GM18511 (cell line): Measurements from ENCODE around the gene CCDC167.
A peak's percentile ranks its signal among the peaks of the same experiment; 100 is the strongest.

ENCODE experiments used
- ATAC-seq: cut with Tn5 transposase; IDR thresholded peaks from one replicate; pipeline ENCODE4 v1.9.1; 2021; ENCODE audit warnings: mild to moderate bottlenecking, moderate library complexity; ENCODE audit not compliant: unreplicated experiment

Gene CCDC167

DNA sequence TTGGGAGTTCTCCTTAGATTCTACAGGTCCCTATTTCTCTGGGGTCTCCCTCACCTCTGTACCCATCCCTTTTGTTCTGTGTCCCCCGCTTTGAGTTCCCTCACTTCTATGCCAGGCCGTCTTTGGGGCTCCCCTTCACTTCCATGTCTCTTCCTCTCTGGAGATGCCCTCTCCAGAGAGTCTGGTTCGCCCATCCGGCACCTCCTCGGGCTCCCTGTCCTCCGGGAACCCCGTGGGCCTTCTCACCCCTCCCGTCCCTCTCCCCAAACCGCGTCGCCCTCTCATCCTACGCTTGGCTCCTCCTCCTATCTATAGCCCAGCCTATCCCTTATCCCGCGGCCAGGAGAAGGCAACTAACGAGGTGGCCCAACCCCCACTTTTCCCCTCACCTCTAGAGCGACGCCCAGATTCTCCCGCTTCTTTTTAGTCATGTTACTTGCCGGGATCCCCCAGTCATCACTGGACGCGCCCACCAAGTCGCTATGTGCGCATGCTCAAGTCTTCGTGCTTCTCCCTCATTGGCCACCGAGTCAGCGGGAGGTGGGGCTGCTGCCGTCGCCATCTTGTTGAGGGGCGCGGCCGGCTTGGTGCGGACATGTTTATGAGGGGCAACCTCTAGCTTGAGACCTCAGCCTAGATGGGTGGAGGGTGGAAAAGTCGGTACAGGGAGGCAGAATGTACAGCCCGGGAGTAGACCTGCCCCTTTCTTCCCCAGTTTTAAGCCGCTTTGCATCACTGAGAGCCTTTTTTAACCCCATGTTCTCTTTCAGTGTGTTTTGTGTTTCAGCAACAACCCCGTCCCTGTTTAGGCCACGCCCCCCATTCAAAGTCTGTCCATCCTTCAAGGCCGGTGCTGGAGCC is at the start of gene CCDC167:
Gene CCDC167 (minus strand): TSS at position 461 of the 861 bp plus-strand sequence. CDS start 30 bp downstream, at position 431.
- peak; percentile 89 for ATAC-seq

DNA sequence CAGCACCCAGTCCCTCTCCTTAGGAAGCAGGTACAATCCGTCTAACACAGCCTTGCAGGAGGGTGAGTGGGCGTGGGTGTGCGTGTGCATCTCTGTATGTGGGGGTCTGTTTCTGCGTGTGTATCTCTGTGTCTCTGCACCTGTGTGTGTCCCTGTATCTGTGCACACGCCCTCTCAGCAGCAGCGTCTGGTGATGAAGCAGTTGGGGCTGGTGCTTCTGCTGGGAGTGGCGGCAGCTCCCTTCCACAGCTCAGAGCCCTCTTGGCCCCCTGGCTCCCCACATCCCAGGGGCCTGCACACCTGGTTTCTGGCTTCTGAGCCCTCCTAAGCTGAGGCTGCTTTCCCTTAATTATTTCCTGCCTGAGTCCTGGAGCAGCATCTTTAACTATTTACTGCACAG is 49.5 kb upstream of the CCDC167 start:
- no peak for ATAC-seq

DNA sequence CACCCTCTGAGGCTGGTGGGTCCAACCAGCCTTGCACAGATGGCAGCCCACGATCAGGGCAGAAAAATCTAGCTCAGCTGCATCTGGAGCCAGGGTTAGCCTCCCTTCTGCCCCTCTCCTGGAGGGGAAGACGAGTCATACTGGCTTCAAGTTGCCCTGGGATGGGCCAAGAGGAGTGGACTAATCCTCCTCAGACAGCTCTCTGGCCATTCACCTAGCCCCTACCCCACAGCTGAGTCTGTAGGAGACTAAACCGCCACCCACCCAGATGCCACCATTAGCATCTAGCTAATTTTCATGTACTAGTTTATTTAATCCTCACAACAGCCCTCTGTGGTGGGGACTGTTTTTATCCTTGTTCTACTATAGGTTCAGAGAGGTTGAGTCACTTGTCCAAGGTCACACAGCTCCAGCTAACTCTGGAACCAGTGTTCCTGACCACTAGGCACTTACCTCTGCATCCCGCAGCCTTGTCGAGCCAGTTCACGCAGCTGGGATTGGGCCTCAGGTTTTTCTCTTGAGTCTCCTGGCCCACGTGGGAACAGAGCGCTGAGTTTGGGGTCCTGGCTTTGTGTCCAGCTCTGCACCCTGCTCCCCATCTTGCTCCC is 48.5 kb upstream of the CCDC167 start:
- ATAC-seq: no peak

DNA sequence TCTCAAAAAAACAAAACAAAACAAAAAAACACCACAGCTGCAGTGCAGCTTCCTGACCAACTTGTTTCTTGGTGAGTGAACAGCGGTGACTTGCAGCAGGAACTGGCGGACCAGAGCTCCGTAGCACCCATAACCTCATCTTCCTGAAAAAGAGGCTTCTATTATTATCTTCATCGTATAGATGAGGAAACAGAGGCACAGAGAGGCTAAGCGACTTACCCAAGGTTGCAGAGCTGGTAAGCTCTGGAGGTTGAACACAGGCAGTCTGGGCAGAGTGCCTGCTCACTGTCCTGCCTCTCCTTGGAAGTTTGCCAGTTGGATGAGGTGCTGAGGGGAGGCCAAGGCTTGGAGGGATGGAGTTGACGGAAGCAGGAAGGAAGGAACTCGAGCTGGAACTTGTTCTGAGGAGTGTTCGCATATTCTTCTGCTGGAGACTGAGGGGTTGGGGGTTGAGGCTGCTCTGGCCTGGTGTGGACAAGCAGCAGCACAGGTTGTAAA is 47.9 kb upstream of the CCDC167 start:
- no peak for ATAC-seq

DNA sequence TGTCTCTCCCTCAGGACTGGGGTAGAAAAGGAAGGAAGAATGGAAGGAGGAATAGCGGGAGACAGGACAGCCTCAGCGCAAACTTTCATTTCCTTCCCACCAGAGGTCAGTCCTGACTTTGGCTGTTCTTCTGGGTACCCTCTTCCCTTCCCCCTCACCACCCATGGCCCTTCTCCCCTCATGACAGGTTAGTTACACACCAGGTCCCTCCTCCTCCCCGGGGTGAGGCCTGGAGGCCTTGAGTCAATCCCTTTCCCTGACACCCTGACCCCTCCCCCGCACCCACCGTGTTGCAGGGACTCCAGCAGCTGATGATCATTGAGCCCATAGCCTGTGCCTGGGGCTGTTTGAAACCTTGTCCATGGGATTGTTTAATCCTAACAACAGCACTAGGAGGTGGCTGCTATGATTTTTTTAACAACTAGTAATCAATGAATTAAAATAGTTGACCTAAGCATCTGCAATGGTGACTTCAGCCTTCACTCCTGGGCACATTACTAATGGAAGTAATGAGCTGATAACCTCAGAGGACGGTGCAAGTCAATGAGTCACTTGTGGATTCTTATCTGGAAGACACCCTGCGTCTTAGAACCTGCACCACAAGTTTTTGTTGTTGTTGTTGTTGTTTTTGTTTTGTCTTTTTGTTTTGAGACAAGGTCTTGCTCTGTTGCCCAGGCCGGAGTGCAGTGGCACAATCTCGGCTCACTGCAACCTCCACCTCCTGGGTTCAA is 46.6 kb upstream of the CCDC167 start:
- no peak for ATAC-seq

DNA sequence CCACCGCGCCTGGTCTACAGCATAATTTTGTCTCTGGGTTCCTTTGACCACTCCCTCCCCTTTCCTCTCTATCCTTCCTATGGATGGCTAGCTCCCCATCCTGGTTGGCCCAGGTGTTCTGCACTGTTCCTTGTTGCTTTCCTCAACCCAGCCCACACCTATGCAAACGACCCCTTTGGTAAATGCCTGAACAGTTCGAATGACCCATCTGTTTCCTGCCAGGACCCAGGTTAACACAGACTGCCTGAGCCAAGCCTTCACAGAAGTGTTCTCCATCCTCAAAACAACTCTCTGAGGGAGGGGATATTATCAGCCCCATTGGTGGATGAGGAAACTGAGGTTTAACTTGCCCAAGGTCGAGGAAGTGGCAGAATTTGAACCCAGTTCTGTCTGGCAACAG is 44.8 kb upstream of the CCDC167 start:
- ATAC-seq: no peak

DNA sequence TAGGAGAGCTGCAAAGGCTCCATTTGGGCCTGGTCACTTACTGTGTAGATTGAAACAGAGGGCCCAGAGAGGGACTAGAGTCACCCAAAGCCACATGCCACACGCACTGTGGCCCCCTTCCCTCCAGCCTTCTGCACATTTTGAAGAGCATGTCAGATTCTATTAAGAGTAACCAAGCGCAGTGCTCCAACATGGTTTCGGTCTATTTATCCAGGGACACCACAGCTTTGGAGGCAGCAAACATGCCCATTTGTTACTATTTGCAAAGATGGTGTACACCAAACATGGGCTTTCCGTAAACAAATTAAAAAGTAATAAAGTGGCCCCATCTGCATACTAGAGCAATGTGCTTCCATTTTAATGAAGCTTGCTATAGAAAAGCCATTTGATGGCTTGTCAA is 43.7 kb upstream of the CCDC167 start:
- ATAC-seq: no peak

DNA sequence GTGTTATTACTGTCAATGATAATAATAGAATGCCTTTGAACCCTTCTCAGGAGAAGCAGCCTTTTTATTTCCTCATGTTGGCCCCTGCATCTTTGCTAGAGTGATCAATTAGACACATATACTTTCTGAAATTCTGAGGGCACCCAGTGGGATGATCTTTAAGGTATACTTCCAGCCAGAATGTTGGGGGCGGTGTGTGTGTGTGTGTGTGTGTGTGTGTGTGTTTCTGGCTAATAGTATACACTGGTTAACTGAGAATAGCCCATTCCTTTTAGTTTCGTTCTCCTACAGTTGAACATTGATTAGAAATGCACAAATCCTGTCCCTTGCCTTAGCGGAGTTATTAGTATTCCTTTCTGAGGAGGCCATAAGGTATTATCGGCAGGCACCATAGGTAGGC is 41.7 kb upstream of the CCDC167 start:
- no peak for ATAC-seq

DNA sequence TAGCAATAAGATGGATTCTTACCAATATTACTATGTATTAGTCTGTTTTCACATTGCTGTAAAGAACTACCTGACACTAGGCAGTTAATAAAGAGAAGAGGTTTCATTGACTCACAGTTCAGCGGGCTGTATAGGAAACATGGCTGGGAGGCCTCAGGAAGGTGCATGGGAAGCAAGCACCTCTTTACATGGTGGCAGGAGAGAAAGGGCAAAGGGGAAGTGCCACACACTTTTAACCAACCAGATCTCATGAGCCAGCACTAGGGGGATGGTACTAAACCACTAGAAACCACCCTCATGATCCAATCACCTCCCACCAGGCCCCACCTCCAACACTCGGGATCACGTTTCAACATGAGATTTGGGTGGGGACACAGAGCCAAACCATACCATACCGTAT is 40.7 kb upstream of the CCDC167 start:
- ATAC-seq: no peak

DNA sequence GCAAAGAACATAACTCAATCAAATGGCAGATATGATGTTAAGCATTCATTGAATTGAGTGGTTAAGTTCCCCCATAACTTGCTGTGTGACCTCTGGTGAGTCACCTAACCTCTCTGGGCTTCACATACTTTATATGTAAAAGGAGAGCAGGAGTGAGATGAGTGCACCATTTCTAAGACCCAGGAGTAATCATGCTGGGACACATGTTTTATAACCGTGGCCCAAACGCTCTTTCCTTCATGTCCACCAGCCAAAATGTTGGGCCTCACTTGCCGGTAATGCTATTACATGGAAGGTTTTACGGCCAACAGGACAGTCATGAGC is 40.3 kb upstream of the CCDC167 start:
- ATAC-seq: no peak

DNA sequence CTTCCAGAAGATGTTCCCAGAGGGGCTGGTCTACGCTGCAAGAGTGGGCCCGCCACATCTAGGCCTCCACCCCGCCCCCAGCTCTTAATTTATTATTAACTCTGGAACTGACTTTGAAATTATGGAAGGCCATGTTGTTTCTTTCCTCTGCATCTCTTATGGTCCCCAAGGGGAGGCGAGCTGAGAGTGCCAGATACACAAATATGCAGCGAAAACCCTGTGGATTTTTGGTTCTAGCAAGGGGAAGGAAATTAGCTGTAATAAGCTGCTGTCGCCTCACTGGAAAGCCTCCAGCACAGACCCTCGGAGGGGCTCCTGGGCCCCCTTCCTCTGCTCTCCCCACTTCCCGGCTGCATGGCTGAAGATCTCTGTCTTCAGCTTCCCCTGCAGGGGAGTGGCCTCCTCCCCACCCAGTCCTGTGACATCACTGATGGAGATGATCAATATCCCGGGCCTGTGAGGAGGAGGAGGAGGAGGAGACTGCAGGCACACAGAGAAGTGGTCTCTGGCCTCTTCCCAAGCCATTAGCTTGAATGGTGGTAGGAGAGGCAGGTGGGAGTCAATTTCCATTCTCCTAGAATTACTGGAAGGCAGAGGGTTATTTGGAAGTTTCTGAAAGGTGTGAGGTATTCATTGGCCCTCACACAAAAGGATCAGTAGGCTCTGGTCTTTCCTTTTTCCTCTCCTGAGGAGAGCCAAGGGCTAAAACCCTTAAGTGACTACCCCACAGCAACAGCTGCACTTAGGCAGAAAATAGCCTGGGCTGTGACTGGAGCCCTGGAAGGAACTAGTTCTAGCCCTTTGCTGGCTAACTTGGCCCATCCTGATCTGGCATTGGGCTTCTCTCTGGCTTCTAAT is 39.7 kb upstream of the CCDC167 start:
- ATAC-seq: no peak

DNA sequence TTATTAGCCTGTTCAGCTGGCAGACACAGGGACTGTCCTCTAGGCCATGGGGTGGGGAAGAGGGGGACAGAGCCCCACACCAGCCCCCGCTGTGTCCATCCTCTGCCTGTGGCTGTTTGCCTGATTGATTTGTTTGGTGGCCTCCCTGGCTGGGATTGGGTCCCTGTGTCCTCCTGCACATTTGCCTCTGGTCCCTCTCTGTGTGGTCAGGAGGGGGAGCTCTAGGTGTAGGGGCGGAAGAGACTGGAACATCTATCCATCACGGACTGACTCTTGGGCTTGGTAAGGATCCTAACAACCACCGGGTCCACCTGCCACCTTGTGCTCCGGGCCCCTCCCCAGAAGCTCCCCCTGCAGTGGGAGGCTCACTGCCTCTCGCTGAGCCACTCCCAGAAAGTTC is 38.4 kb upstream of the CCDC167 start:
- ATAC-seq: no peak

DNA sequence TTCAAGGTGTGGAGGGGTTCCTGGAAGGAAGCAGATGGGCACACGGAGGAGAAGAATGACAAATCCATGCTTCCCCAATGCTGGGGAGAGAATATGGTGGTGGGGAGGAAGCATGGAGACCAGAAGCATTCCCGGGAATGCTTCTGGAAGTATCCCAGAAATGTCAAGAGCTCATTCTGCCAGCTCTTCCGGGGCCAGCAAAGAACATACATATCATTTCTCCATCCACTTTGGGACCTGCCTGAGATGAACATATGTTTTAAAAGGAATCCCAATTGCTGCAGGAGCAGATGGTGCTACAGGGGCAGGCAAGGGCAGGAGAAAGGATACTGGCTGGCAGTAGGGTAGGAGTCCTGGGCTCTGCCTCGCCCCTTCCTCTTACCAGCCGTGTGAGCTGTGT is 37.9 kb upstream of the CCDC167 start:
- ATAC-seq: no peak

DNA sequence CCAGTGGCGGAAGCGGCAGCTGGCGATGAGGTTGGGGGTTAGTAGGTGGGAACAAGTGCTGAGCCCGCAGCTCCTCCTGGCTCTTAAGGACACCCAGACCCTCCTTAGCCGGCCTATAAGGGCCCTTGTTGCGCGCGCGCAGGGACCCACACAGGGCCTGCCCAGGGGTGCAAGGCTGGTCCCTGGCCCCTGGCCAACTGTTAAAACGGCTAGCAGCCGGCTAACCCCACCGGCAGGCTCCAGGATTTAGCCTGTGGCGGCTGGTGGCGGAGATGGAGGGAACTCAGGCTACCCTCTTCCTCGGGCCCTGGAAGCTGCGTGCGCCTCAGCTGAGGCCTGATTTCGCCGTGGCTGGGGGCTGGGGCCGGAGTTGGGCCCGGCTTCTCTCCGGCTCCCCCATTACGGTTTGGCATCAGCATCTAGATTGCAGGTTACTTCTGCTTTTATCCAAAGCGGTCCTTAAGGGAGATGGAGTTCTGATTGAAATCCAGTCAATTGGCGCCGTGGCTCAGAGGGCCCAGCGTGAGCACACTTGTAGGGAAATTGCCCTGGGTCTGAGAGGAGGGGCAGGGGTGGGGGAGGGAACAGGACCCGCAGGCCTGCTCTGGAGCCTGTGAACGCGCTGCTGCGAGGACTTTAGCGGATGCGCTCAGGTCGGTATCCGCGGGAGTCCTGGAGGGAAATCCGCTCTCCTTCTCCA is 36.9 kb upstream of the CCDC167 start:
- ATAC-seq: no peak

DNA sequence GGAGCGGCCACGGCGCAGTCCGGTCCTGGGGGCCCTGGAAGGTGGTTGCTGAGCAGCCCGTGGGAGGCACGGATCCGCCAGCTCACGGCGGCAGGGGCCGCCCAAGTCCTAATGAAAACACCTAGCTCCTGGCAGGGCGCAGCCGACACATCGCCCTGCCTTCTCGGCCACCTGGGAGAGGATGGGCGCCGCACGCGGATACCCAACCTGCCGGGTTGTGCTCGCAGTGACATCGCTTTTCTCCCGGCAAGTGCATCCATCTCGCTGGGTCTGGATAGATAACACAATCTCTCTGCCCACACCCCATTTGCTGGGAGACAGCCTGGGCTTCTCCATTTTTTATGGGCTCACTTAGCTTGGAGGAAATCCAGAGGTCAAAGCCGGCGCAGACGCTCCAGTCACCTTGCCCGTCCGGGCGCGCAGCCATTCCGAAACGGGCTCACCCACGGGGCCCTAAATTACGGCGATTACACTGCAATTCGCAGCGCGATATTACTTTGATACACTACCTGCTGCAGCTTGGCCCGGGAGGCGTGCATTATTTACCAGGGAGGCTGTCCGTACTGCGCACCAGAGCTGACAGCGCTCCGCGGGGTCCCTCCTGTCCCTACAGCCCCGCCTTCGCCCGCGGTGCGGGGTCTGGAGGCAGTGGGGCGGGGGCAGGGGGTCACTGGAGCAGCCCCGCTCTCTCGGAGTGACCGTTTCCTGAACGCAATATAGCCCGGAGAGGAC is 36.2 kb upstream of the CCDC167 start:
- no peak for ATAC-seq

DNA sequence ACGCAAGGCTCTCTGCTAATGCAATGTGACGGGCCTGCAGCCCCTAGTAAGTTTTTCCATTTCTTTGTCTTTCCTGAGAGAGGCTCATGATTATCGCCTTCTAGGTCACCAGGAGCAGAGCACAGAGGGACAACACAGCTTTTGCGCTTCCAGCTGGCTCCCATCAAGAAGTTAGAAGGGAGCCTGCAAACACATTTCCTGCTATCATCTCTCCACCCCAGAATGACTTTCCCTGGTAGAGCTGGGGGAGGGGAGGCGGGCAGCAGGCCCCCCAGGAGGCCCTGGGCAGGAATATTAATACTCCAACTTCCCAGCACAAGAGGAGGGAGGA is 35.7 kb upstream of the CCDC167 start:
- no peak for ATAC-seq

DNA sequence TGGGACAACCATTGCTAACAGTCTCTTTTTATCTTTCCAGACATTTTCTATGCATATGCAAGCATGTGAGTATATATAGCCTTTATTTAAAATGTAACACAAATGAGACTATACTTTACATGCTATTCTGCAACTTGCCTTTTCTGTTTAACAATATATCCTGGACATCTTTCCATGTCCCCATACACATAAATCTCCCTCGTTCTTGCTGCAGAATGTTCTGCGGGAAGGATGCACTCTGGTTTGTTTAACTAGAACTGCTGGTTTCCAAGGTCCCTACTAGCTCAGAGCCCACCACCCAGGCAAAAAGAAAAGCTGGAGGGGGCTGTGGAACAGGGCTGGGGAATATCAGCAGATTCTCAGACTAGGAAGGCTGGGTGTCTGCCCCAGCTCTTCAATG is 35.2 kb upstream of the CCDC167 start:
- no peak for ATAC-seq

DNA sequence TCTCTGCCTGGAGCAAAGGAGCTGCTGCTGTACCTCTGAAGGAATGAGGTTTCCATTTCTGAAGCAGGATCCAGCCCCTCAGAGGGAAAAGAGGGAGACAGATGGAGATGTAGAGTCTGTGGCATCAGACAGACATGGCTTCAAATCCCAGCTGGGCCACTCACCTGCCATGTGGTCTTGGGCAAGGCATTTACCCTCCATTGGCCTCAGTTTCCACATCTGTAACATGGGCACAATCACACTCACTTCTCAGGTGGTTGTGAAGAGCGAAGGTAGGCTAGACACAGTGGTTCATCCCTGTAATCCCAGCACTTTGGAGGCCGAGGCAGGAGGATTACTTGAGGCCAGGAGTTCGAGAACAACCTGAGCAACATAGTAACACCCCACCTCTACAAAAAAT is 32.4 kb upstream of the CCDC167 start:
- no peak for ATAC-seq

DNA sequence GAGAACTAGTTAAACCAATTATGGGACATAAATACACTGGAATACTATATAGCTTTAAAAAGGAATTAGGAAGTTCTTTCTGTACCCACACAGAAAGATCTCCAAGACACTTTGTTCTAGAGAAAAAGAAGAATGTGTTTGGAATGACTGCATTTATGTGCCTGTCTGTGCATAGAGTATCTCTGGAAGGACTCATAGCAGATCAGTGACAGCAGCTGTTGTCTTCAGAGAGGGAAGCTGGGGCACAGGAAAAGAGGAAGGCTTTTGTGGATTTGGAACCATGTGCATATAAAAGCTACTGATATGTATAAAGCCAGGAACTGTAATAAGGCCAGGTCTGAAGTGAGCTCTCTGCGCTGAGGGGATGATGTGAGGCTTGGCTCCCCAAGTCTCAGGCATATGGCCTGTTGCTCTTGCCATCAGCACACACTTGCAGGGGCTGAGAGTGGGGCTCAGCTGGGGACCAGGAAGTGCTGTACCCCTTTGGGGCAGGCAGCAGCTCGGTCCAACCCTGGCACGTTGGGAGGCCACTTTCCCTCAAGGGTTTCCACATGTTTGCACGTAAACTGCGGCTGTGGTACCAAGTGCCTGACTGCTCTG is 31.8 kb upstream of the CCDC167 start:
- ATAC-seq: no peak
